ENCODE data around the gene SKP2.

SKP2 gene

DNA sequence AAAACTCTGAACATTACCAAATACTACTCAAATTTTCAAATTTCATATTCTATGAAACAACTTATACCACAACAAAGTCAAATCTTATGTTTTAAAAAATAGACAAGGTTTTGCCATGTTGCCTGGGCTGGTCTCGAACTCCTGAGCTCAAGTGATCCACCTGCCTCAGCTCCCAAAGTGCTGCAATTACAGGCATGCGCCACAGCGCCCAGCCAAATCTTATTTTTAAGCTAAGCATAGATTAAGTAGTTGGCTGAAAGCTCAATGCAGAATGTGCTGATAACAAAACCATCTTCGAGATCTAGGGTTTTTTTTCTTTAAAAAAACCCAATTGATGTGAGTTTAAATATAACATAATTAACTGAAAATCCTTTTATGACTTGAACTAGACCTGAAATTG lies 6.6 kb upstream of the SKP2 start:
- Histone ChIP-seq H3K4me2 (ENCODE audit: low read length) (no peak overlapping the region), H3K79me2 (ENCODE audit: control insufficient read depth, insufficient read depth, low read length) (no peaks in the 10 kb centered on the region), H3K9ac (ENCODE audit: low read length) (no peak overlapping the region), H3K36me3 (ENCODE audit: control insufficient read depth, insufficient read depth, low read length) (no peaks in the 10 kb centered on the region), H4K5ac (ENCODE audit: low read length) (no peak overlapping the region), H2BK15ac (replicated peaks; ENCODE audit: low read depth) (no peak overlapping the region), H3K56ac (ENCODE audit: low read length) (no peak overlapping the region), H3K27me3 (ENCODE audit: insufficient read depth, low read length, poor library complexity) (no peaks in the 10 kb centered on the region), H2AK5ac (ENCODE audit: low read length) (no peak overlapping the region), H2BK120ac (ENCODE audit: low read depth, low read length) (no peak overlapping the region), H3K23ac (ENCODE audit: low read length) (no peak overlapping the region), H2BK5ac (ENCODE audit: low read length) (no peak overlapping the region), H4K8ac (ENCODE audit: low read depth, low read length) (no peak overlapping the region), H3K4me3 (ENCODE audit: low read length) (no peak overlapping the region), H3K4ac (ENCODE audit: low read depth, low read length) (no peak overlapping the region), H3K79me1 (ENCODE audit: low read length) (no peaks in the 10 kb centered on the region), H3K18ac (ENCODE audit: low read length) (no peak overlapping the region), H3K27ac (ENCODE audit: low read depth, low read length) (no peak overlapping the region), H3K4me1 (ENCODE audit: control insufficient read depth, low read depth, low read length) (no peaks in the 10 kb centered on the region)
- no CpG with 5 or more reads among the region's 4 CpGs for WGBS (ENCODE audit: extremely low coverage, insufficient coverage, low lambda C conversion rate)
- DNase-seq, result no peak

DNA sequence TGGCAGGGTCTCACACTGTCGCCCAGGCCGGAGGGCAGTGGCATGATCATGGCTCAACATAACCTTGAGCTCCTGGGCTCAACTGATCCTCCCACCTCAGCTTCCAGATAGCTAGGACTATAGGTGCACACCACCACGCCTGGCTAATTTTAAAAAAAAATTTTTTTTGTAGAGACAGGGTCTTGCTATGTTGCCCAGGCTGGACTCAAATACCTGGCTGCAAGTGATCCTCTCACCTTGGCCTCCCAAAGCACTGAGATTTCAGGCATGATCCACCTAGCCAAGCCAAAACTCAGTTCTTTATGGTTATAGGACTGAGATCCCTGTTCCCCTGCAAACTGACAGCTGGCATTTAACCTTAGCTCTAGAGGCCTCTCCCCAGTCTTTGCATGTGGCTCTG lies 5.5 kb upstream of the SKP2 start:
- WGBS (ENCODE audit: extremely low coverage, insufficient coverage, low lambda C conversion rate), result no CpG with 5 or more reads among the region's 3 CpGs
- no peaks in the 10 kb centered on the region for H3K27me3 ChIP-seq (ENCODE audit: insufficient read depth, low read length, poor library complexity)
- H3K4me2 ChIP-seq (ENCODE audit: low read length), result no peak overlapping the region
- no peak overlapping the region for H3K4me3 ChIP-seq (ENCODE audit: low read length)
- no peak overlapping the region for H2BK15ac ChIP-seq (replicated peaks; ENCODE audit: low read depth)
- no peaks in the 10 kb centered on the region for H3K79me1 ChIP-seq (ENCODE audit: low read length)
- H3K9ac ChIP-seq (ENCODE audit: low read length), result no peak overlapping the region
- H3K4me1 ChIP-seq (ENCODE audit: control insufficient read depth, low read depth, low read length), result no peaks in the 10 kb centered on the region
- H3K23ac ChIP-seq (ENCODE audit: low read length), result no peak overlapping the region
- no peaks in the 10 kb centered on the region for H3K36me3 ChIP-seq (ENCODE audit: control insufficient read depth, insufficient read depth, low read length)
- H4K5ac ChIP-seq (ENCODE audit: low read length), result no peak overlapping the region
- H3K79me2 ChIP-seq (ENCODE audit: control insufficient read depth, insufficient read depth, low read length), result no peaks in the 10 kb centered on the region
- DNase-seq, result no peak
- no peak overlapping the region for H2BK5ac ChIP-seq (ENCODE audit: low read length)
- H3K27ac ChIP-seq (ENCODE audit: low read depth, low read length), result no peak overlapping the region
- no peak overlapping the region for H4K8ac ChIP-seq (ENCODE audit: low read depth, low read length)
- H3K56ac ChIP-seq (ENCODE audit: low read length), result no peak overlapping the region
- H2BK120ac ChIP-seq (ENCODE audit: low read depth, low read length), result no peak overlapping the region
- H3K4ac ChIP-seq (ENCODE audit: low read depth, low read length), result no peak overlapping the region
- no peak overlapping the region for H3K18ac ChIP-seq (ENCODE audit: low read length)
- no peak overlapping the region for H2AK5ac ChIP-seq (ENCODE audit: low read length)

DNA sequence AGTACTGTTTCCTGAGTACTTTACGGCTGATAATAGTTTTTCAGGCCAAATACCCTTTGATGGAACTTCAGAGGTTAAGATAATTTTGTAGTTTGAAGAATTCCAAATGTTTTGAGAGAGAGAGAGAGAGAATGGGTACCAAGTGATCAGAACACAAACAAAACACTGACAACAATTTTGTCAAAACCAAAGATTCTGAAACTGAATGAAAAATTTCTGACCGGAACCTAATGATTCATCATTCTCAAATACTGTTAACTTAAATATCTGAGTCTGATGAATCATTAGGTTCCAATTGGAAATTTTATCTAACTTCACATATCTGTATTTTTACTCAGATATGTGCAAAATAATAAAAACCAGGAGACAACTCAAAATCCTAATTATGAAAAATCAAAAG lies 4.2 kb upstream of the SKP2 start:
- DNase-seq, result no peak
- no peak overlapping the region for H4K5ac ChIP-seq (ENCODE audit: low read length)
- H3K4ac ChIP-seq (ENCODE audit: low read depth, low read length), result no peak overlapping the region
- H3K36me3 ChIP-seq (ENCODE audit: control insufficient read depth, insufficient read depth, low read length), result no peaks in the 10 kb centered on the region
- no peak overlapping the region for H2BK120ac ChIP-seq (ENCODE audit: low read depth, low read length)
- H3K27me3 ChIP-seq (ENCODE audit: insufficient read depth, low read length, poor library complexity), result no peaks in the 10 kb centered on the region
- H3K4me1 ChIP-seq (ENCODE audit: control insufficient read depth, low read depth, low read length), result no peaks in the 10 kb centered on the region
- H3K23ac ChIP-seq (ENCODE audit: low read length), result no peak overlapping the region
- H3K79me1 ChIP-seq (ENCODE audit: low read length), result peaks cover 3% of the 10 kb centered on the region
- no peak overlapping the region for H3K18ac ChIP-seq (ENCODE audit: low read length)
- no peak overlapping the region for H2BK5ac ChIP-seq (ENCODE audit: low read length)
- WGBS (ENCODE audit: extremely low coverage, insufficient coverage, low lambda C conversion rate), result no CpG with 5 or more reads among the region's 2 CpGs
- H3K79me2 ChIP-seq (ENCODE audit: control insufficient read depth, insufficient read depth, low read length), result peaks cover 6% of the 10 kb centered on the region
- H2BK15ac ChIP-seq (replicated peaks; ENCODE audit: low read depth), result no peak overlapping the region
- no peak overlapping the region for H4K8ac ChIP-seq (ENCODE audit: low read depth, low read length)
- H3K27ac ChIP-seq (ENCODE audit: low read depth, low read length), result no peak overlapping the region
- H3K9ac ChIP-seq (ENCODE audit: low read length), result no peak overlapping the region
- no peak overlapping the region for H3K56ac ChIP-seq (ENCODE audit: low read length)
- H3K4me3 ChIP-seq (ENCODE audit: low read length), result no peak overlapping the region
- no peak overlapping the region for H2AK5ac ChIP-seq (ENCODE audit: low read length)
- no peak overlapping the region for H3K4me2 ChIP-seq (ENCODE audit: low read length)

DNA sequence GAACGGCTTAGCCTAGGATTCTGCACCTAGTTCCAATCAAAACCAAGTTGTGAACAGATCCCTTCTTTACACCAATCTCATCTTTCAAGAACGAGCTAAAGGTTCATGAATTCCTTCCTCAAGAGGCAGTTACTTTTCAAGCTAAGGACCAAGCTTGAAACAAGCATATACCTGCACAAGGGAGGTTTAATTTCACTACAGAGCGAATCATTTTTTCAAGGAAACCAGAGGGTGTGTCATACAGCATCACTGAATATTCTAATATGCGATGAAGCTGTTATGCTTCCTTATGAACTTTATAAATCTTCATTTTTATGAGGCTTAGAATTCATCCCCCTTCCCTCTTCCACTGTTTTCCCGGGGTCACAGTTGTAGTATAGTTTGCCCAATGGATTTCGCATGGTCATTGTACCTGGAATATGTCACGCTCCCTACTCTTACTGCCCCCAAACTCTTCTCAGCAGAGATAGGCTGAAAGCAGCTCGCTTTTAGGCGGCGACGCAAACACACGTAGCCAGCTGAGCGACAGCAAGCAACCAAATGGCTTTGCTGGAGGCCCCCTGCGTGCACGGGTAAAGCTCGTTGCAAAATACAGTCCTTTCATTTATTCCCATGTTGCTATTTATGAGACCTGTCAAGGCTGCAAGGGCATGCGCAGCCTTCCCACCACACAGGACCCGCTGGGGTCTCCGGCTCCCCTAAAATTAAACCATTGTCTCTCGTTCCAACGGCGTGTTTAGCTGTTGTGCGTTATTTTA lies 1.1 kb upstream of the SKP2 start:
- Histone ChIP-seq H3K4me1 (ENCODE audit: control insufficient read depth, low read depth, low read length) (peaks cover 5% of the 10 kb centered on the region), H3K27me3 (ENCODE audit: insufficient read depth, low read length, poor library complexity) (no peaks in the 10 kb centered on the region), H3K27ac (ENCODE audit: low read depth, low read length) (no peak overlapping the region), H3K23ac (ENCODE audit: low read length) (no peak overlapping the region), H3K56ac (ENCODE audit: low read length) (peak overlapping the region; percentile 86), H3K18ac (ENCODE audit: low read length) (no peak overlapping the region), H2BK15ac (replicated peaks; ENCODE audit: low read depth) (no peak overlapping the region), H4K8ac (ENCODE audit: low read depth, low read length) (no peak overlapping the region), H3K4me3 (ENCODE audit: low read length) (peak overlapping the region; percentile 89), H2BK5ac (ENCODE audit: low read length) (no peak overlapping the region), H4K5ac (ENCODE audit: low read length) (no peak overlapping the region), H3K36me3 (ENCODE audit: control insufficient read depth, insufficient read depth, low read length) (peaks cover 2% of the 10 kb centered on the region), H3K79me1 (ENCODE audit: low read length) (peaks cover 8% of the 10 kb centered on the region), H3K4me2 (ENCODE audit: low read length) (peak overlapping the region; percentile 45), H2AK5ac (ENCODE audit: low read length) (no peak overlapping the region), H3K4ac (ENCODE audit: low read depth, low read length) (no peak overlapping the region), H2BK120ac (ENCODE audit: low read depth, low read length) (no peak overlapping the region), H3K9ac (ENCODE audit: low read length) (peak overlapping the region; percentile 85), H3K79me2 (ENCODE audit: control insufficient read depth, insufficient read depth, low read length) (peaks cover 25% of the 10 kb centered on the region)
- peak; percentile 75 for DNase-seq
- WGBS (ENCODE audit: extremely low coverage, insufficient coverage, low lambda C conversion rate), result no CpG with 5 or more reads among the region's 23 CpGs

DNA sequence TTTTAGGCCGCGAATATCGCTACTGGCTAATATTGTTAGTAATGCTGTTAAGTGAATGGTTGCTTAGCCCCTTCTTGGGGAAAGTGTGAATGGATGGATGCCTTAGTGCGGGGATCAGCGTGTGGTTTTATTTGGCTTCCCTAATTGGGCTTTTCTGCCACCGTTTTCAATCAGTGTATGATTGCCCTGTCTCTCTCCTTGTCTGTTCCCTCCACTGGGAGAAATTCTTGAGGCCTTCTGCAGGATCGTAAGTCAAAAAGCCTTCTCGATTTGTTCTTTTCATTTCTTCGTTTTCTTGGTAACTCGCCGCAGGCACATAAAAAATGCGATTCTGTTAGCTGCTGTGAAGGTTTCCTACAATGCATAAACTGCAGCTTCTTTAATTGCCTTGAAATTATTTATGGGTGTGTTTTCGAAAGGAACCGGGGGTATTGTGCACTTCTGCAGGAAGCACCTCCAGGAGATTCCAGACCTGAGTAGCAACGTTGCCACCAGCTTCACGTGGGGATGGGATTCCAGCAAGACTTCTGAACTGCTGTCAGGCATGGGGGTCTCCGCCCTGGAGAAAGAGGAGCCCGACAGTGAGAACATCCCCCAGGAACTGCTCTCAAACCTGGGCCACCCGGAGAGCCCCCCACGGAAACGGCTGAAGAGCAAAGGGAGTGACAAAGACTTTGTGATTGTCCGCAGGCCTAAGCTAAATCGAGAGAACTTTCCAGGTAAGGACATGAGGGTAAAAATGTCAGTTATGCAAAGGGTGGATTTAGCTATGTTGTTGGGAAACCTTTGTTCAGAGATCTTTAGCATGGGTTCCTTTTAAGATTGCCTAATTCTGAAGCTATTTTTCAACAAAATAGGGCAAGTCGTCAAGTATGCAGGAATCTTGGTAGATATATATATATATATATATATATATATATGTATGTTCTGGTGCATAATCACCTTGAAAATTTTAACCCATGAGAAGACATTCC lies 700 bp downstream of the SKP2 start:
- Histone ChIP-seq H4K8ac (ENCODE audit: low read depth, low read length) (no peak overlapping the region), H3K9ac (ENCODE audit: low read length) (peak overlapping the region; percentile 98), H3K18ac (ENCODE audit: low read length) (peak overlapping the region; percentile 52), H3K36me3 (ENCODE audit: control insufficient read depth, insufficient read depth, low read length) (peaks cover 2% of the 10 kb centered on the region), H3K4ac (ENCODE audit: low read depth, low read length) (peak overlapping the region; percentile 60), H3K56ac (ENCODE audit: low read length) (peak overlapping the region; percentile 93), H2BK15ac (replicated peaks; ENCODE audit: low read depth) (no peak overlapping the region), H3K4me1 (ENCODE audit: control insufficient read depth, low read depth, low read length) (peaks cover 11% of the 10 kb centered on the region), H2AK5ac (ENCODE audit: low read length) (no peak overlapping the region), H3K27me3 (ENCODE audit: insufficient read depth, low read length, poor library complexity) (no peaks in the 10 kb centered on the region), H2BK120ac (ENCODE audit: low read depth, low read length) (no peak overlapping the region), H3K4me3 (ENCODE audit: low read length) (peak overlapping the region; percentile 97), H3K27ac (ENCODE audit: low read depth, low read length) (peak overlapping the region; percentile 27), H3K79me2 (ENCODE audit: control insufficient read depth, insufficient read depth, low read length) (peaks cover 31% of the 10 kb centered on the region), H2BK5ac (ENCODE audit: low read length) (peak overlapping the region; percentile 52), H4K5ac (ENCODE audit: low read length) (no peak overlapping the region), H3K79me1 (ENCODE audit: low read length) (peaks cover 9% of the 10 kb centered on the region), H3K4me2 (ENCODE audit: low read length) (peak overlapping the region; percentile 77), H3K23ac (ENCODE audit: low read length) (peak overlapping the region; percentile 59)
- DNase-seq, result peak; percentile 46
- WGBS (ENCODE audit: extremely low coverage, insufficient coverage, low lambda C conversion rate), result no CpG with 5 or more reads among the region's 24 CpGs
